Measurements from ENCODE around the gene EIF2D.

Gene EIF2D

GRCh38 chr1:206558794-206559671, 53.2 kb downstream of the EIF2D start:
- H3K4me3 ChIP-seq (ENCODE audit: insufficient read length, low read depth) = no peak overlapping the region
- DNase-seq (ENCODE audit: low read depth, low spot score) = no peak
- no peaks in the 10 kb centered on the region for H3K36me3 ChIP-seq (ENCODE audit: insufficient read depth, insufficient read length, low read length)
- H3K9me3 ChIP-seq (ENCODE audit: insufficient read depth, low read length) = no peaks in the 10 kb centered on the region
- peaks cover 28% of the 10 kb centered on the region for H3K27me3 ChIP-seq (ENCODE audit: insufficient read depth, insufficient read length)
- H3K9ac ChIP-seq (ENCODE audit: insufficient read length, low read depth) = no peak overlapping the region
- TF ChIP-seq ZNF274 (IDR thresholded peaks at IDR 0.05; ENCODE audit: low read depth, low read length) (no peak), SUZ12 (IDR thresholded peaks at IDR 0.05; ENCODE audit: extremely low read depth, insufficient read depth, insufficient read length) (no peak), YY1 (IDR thresholded peaks at IDR 0.05; ENCODE audit: insufficient read depth, insufficient read length) (no peak)
- H3K4me1 ChIP-seq (ENCODE audit: insufficient read depth, insufficient read length) = peaks cover 7% of the 10 kb centered on the region

GRCh38 chr1:206557636-206558473, 54.4 kb downstream of the EIF2D start:
- peak overlapping the region; percentile 44 for H3K4me3 ChIP-seq (ENCODE audit: insufficient read length, low read depth)

GRCh38 chr1:206556750-206557635, 55.3 kb downstream of the EIF2D start:
- no peaks in the 10 kb centered on the region for H3K36me3 ChIP-seq (ENCODE audit: insufficient read depth, insufficient read length, low read length)
- no peaks in the 10 kb centered on the region for H3K9me3 ChIP-seq (ENCODE audit: insufficient read depth, low read length)
- peaks cover 7% of the 10 kb centered on the region for H3K4me1 ChIP-seq (ENCODE audit: insufficient read depth, insufficient read length)
- DNase-seq (ENCODE audit: low read depth, low spot score) = peak; percentile 59
- peak overlapping the region; percentile 58 for H3K9ac ChIP-seq (ENCODE audit: insufficient read length, low read depth)
- peak overlapping the region; percentile 44 for H3K4me3 ChIP-seq (ENCODE audit: insufficient read length, low read depth)
- peaks cover 28% of the 10 kb centered on the region for H3K27me3 ChIP-seq (ENCODE audit: insufficient read depth, insufficient read length)
- no peak for TF ChIP-seq SUZ12 (IDR thresholded peaks at IDR 0.05; ENCODE audit: extremely low read depth, insufficient read depth, insufficient read length)
- TF ChIP-seq ZNF274 (IDR thresholded peaks at IDR 0.05; ENCODE audit: low read depth, low read length) = no peak
- TF ChIP-seq YY1 (IDR thresholded peaks at IDR 0.05; ENCODE audit: insufficient read depth, insufficient read length) = no peak

More at GRCh38 chr1:206557636-206558473, 54.4 kb downstream of the EIF2D start:
- Histone ChIP-seq H3K9ac (ENCODE audit: insufficient read length, low read depth) (peak overlapping the region; percentile 58), H3K27me3 (ENCODE audit: insufficient read depth, insufficient read length) (peaks cover 28% of the 10 kb centered on the region), H3K36me3 (ENCODE audit: insufficient read depth, insufficient read length, low read length) (no peaks in the 10 kb centered on the region), H3K9me3 (ENCODE audit: insufficient read depth, low read length) (no peaks in the 10 kb centered on the region), H3K4me1 (ENCODE audit: insufficient read depth, insufficient read length) (peaks cover 7% of the 10 kb centered on the region)
- TF ChIP-seq ZNF274 (IDR thresholded peaks at IDR 0.05; ENCODE audit: low read depth, low read length) (no peak), YY1 (IDR thresholded peaks at IDR 0.05; ENCODE audit: insufficient read depth, insufficient read length) (no peak), SUZ12 (IDR thresholded peaks at IDR 0.05; ENCODE audit: extremely low read depth, insufficient read depth, insufficient read length) (no peak)
- DNase-seq (ENCODE audit: low read depth, low spot score) = no peak

- TF ChIP-seq YY1 (IDR thresholded peaks at IDR 0.05; ENCODE audit: insufficient read depth, insufficient read length) (no peak), SUZ12 (IDR thresholded peaks at IDR 0.05; ENCODE audit: extremely low read depth, insufficient read depth, insufficient read length) (no peak), ZNF274 (IDR thresholded peaks at IDR 0.05; ENCODE audit: low read depth, low read length) (no peak)
- Histone ChIP-seq H3K4me3 (ENCODE audit: insufficient read length, low read depth) (no peak overlapping the region), H3K9ac (ENCODE audit: insufficient read length, low read depth) (no peak overlapping the region), H3K4me1 (ENCODE audit: insufficient read depth, insufficient read length) (peaks cover 7% of the 10 kb centered on the region), H3K27me3 (ENCODE audit: insufficient read depth, insufficient read length) (peaks cover 28% of the 10 kb centered on the region), H3K36me3 (ENCODE audit: insufficient read depth, insufficient read length, low read length) (no peaks in the 10 kb centered on the region), H3K9me3 (ENCODE audit: insufficient read depth, low read length) (no peaks in the 10 kb centered on the region)
- DNase-seq (ENCODE audit: low read depth, low spot score) = no peak
Measured at GRCh38 chr1:206556047-206556749, 56.1 kb downstream of the EIF2D start.

- DNase-seq (ENCODE audit: low read depth, low spot score) = no peak
- Histone ChIP-seq H3K36me3 (ENCODE audit: insufficient read depth, insufficient read length, low read length) (no peaks in the 10 kb centered on the region), H3K4me3 (ENCODE audit: insufficient read length, low read depth) (no peak overlapping the region), H3K27me3 (ENCODE audit: insufficient read depth, insufficient read length) (peaks cover 28% of the 10 kb centered on the region), H3K4me1 (ENCODE audit: insufficient read depth, insufficient read length) (peaks cover 7% of the 10 kb centered on the region), H3K9me3 (ENCODE audit: insufficient read depth, low read length) (no peaks in the 10 kb centered on the region), H3K9ac (ENCODE audit: insufficient read length, low read depth) (no peak overlapping the region)
- TF ChIP-seq ZNF274 (IDR thresholded peaks at IDR 0.05; ENCODE audit: low read depth, low read length) (no peak), YY1 (IDR thresholded peaks at IDR 0.05; ENCODE audit: insufficient read depth, insufficient read length) (no peak)
Measured at GRCh38 chr1:206555473-206555935, 56.8 kb downstream of the EIF2D start.
